HG02973 (cell line): ENCODE data around the gene DMP1.
"Not testable (repeated sequence)": the region's sequence is repeated elsewhere in the genome, so short reads cannot be mapped to it uniquely, and the experiment has no call there.

Source experiments
- ATAC-seq: cut with Tn5 transposase; IDR thresholded peaks from one replicate; pipeline ENCODE4 v1.9.1; 2021; ENCODE audit warnings: moderate library complexity; ENCODE audit not compliant: unreplicated experiment

DMP1 gene

GRCh38 chr4:87679449-87680169 lies 29.5 kb downstream of the DMP1 start:
- no peak for ATAC-seq

- no peak for ATAC-seq
These were observed 30.2 kb downstream of the DMP1 start for GRCh38 chr4:87680271-87680670.

- no peak for ATAC-seq
These were observed 38.2 kb downstream of the DMP1 start for GRCh38 chr4:87688316-87688715.

GRCh38 chr4:87690947-87691346 lies 40.9 kb downstream of the DMP1 start:
- not testable (repeated sequence) for ATAC-seq

GRCh38 chr4:87692060-87692459 lies 42.0 kb downstream of the DMP1 start:
- ATAC-seq = not testable (repeated sequence)

GRCh38 chr4:87697272-87697671 lies 47.2 kb downstream of the DMP1 start:
- ATAC-seq = no peak

- no peak for ATAC-seq
These were observed 47.9 kb downstream of the DMP1 start for GRCh38 chr4:87697945-87698344.

- no peak for ATAC-seq
These were observed 48.3 kb downstream of the DMP1 start for GRCh38 chr4:87698394-87698793.

- no peak for ATAC-seq
These were observed 53.9 kb downstream of the DMP1 start for GRCh38 chr4:87704001-87704400.

- ATAC-seq = no peak
These were observed 57.3 kb downstream of the DMP1 start for GRCh38 chr4:87707279-87707918.
